Hepatocyte (in vitro differentiated cells): ENCODE data around the gene CASTOR1.

ENCODE experiments used
- EZH2 ChIP-seq: fragments of 200-600 bp; sonication (generic); IDR thresholded peaks from 2 replicates; pipeline ENCODE4 v1.6.1; 2016; ENCODE audit warnings: antibody characterized with exemption, mild to moderate bottlenecking, borderline replicate concordance
- EZH2phosphoT487 ChIP-seq: fragments of 200-600 bp; sonication (generic); IDR thresholded peaks from one replicate; pipeline ENCODE4 v1.6.1; 2018; ENCODE audit warnings: antibody characterized with exemption, mild to moderate bottlenecking, low read depth, moderate library complexity; ENCODE audit not compliant: unreplicated experiment, severe bottlenecking
- TF ChIP-seq, protein P1 (sequence below): fragments of 200-600 bp; sonication (generic); IDR thresholded peaks from 2 replicates; pipeline ENCODE4 v1.5.1; 2016; ENCODE audit warnings: antibody characterized with exemption, mild to moderate bottlenecking; ENCODE audit not compliant: poor library complexity

DNA sequence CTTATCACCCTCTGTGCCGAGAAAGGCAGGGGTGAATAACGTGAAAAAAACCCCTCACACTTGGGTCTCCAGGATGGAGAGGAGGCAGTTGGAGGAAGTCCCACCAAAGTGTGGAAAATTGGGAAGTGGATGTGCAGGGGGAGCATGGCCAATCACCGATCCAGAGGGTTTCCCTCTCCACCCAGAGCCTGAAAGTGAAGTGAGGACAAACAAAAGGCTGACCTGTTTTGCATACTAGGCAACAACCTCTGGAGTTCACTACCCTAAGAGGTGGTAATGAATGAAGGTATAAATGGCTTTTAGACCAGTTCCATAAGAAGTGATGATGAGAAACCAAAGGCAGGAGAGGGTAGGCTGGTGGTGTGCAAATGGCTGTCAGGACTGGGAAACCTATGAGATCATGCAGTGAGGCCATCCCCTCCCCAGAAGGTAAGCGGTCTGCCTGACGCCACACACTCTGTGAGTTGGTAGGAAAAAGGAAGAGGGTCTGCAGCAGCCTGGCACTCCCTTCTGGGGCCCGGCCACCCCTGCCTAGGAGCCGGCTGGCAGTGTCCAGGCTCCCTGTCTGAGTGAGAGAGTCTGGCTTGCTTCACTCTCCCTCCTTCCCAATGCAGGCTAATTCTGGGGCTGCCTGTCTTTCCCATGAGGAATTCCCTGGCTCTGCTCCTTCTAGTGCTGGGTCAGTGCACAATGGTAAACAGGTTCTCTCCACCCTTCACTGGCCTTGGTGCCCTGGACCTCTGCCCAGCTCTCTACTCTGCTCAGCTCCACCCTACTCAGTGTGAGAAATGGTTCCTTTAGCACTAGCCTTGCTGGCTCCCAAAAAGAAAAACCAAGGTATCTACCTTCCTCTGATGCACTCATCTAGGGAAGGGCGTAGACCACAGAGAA, 21.8 kb upstream of the CASTOR1 start:
- no peak for TF ChIP-seq EZH2
- TF ChIP-seq, protein P1, sequence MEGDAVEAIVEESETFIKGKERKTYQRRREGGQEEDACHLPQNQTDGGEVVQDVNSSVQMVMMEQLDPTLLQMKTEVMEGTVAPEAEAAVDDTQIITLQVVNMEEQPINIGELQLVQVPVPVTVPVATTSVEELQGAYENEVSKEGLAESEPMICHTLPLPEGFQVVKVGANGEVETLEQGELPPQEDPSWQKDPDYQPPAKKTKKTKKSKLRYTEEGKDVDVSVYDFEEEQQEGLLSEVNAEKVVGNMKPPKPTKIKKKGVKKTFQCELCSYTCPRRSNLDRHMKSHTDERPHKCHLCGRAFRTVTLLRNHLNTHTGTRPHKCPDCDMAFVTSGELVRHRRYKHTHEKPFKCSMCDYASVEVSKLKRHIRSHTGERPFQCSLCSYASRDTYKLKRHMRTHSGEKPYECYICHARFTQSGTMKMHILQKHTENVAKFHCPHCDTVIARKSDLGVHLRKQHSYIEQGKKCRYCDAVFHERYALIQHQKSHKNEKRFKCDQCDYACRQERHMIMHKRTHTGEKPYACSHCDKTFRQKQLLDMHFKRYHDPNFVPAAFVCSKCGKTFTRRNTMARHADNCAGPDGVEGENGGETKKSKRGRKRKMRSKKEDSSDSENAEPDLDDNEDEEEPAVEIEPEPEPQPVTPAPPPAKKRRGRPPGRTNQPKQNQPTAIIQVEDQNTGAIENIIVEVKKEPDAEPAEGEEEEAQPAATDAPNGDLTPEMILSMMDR = no peak
- no peak for TF ChIP-seq EZH2phosphoT487
